GM12878 (cell line): Measurements from ENCODE around the gene SLC43A3. TPM values are rescaled to one million over a fixed set of nuclear protein-coding genes. Genes with fewer than 3 reads are reported as not detected.

Experiments
- ATAC-seq: fragments of 200-7000 bp; cut with Tn5 transposase; 3 replicates; pipeline ENCODE4 v1.9.1; 2020; ENCODE audit warnings: mild to moderate bottlenecking, moderate library complexity
- BruUV-seq: library from RNA; stranded (reverse); fragments of 400-500 nt; replicated peaks from 2 replicates; lab custom pipeline; 2021; lab: Mats Ljungman, UMichigan
- CTCF ChIA-PET: fragments of 300-600 bp; sonication (Branson Sonifier 250); formaldehyde crosslinking; extraction: SDS; loops from one replicate; lab custom pipeline; 2021; ENCODE audit warnings: inconsistent platforms; lab: Yijun Ruan, JAX
- POLR2A ChIA-PET: fragments of 350-600 bp; formaldehyde crosslinking; extraction: SDS; loops from one replicate; lab custom pipeline; 2021; ENCODE audit warnings: inconsistent platforms; lab: Charles Lee
- RAD21 ChIA-PET: fragments of 300-600 bp; sonication (Branson Sonifier 250); formaldehyde crosslinking; loops from one replicate; lab custom pipeline; 2023; ENCODE audit warnings: antibody characterized with exemption; ENCODE audit not compliant: unreplicated experiment; lab: Charles Lee
- SMC1A ChIA-PET: fragments of 300-600 bp; sonication (Branson Sonifier 250); formaldehyde crosslinking; loops from one replicate; lab custom pipeline; 2023; ENCODE audit not compliant: unreplicated experiment, uncharacterized antibody; lab: Charles Lee
- DNase-seq: peaks from one replicate; pipeline ENCODE4 v3.0.0-alpha.2; 2011; ENCODE audit warnings: low read depth, low spot score
- FAIRE-seq: peaks from 3 replicates; lab custom pipeline; 2011; peaks lifted over from hg19 to GRCh38; lab: Jason Lieb, UNC
- H2AFZ ChIP-seq: 2 replicates; pipeline ENCODE4 v1.6.0; 2011; ENCODE audit warnings: low read depth, low read length, control low read depth; ENCODE audit not compliant: control insufficient read depth
- H3K27ac ChIP-seq: 2 replicates; pipeline ENCODE4 v1.5.1; 2011; ENCODE audit warnings: control low read depth; ENCODE audit not compliant: control insufficient read depth, insufficient read depth
- H3K27me3 ChIP-seq, 2 experiments: replicated peaks in 1 of 2; 2 replicates each; pipeline versions ENCODE4 v1.6.0 to v1.6.1; 2011; ENCODE audit warnings: low read length in 1 of 2; ENCODE audit not compliant: control insufficient read depth in 2 of 2, insufficient read depth in 2 of 2
- H3K36me3 ChIP-seq, 2 experiments: 2 replicates each; pipeline ENCODE4 v1.5.1; 2011; ENCODE audit warnings: low read length in 1 of 2; ENCODE audit not compliant: control insufficient read depth in 2 of 2, insufficient read depth in 2 of 2
- H3K4me1 ChIP-seq: 2 replicates; pipeline ENCODE4 v1.6.1; 2011; ENCODE audit warnings: mild to moderate bottlenecking, low read length, moderate library complexity, mixed read lengths; ENCODE audit not compliant: control insufficient read depth, insufficient read depth
- H3K4me2 ChIP-seq: 2 replicates; pipeline ENCODE4 v1.6.0; 2011; ENCODE audit warnings: control low read depth; ENCODE audit not compliant: control insufficient read depth, insufficient read depth
- H3K4me3 ChIP-seq: fragments of 200-600 bp; sonication (generic); 2 replicates; pipeline ENCODE4 v1.5.1; 2016
- H3K79me2 ChIP-seq: 2 replicates; pipeline ENCODE4 v1.6.0; 2011; ENCODE audit warnings: low read length; ENCODE audit not compliant: control insufficient read depth, insufficient read depth
- H3K9ac ChIP-seq: 2 replicates; pipeline ENCODE4 v1.8.0; 2011; ENCODE audit warnings: low read length, control low read depth, mixed read lengths; ENCODE audit not compliant: control insufficient read depth, insufficient read depth
- H3K9me3 ChIP-seq: replicated peaks from 3 replicates; pipeline ENCODE4 v1.5.1; 2011; ENCODE audit warnings: mild to moderate bottlenecking, low read length; ENCODE audit not compliant: control insufficient read depth, insufficient read depth
- H4K20me1 ChIP-seq: 2 replicates; pipeline ENCODE4 v1.6.0; 2011; ENCODE audit not compliant: control insufficient read depth, insufficient read depth
- CREB1 ChIP-seq: IDR thresholded peaks from 2 replicates; pipeline ENCODE4 v1.6.1; 2012; ENCODE audit warnings: low read depth, mild to moderate bottlenecking, inconsistent platforms
- E2F4 ChIP-seq: IDR thresholded peaks from 2 replicates; pipeline ENCODE4 v1.6.1; 2012; ENCODE audit warnings: low read depth, low read length, improper control_type of control experiment
- EZH2 ChIP-seq: IDR thresholded peaks from 2 replicates; pipeline ENCODE4 v1.6.1; 2012; ENCODE audit warnings: low read depth, mild to moderate bottlenecking, control low read depth, inconsistent platforms, low read length, borderline replicate concordance; ENCODE audit not compliant: control insufficient read depth
- FOS ChIP-seq: IDR thresholded peaks from 3 replicates; pipeline ENCODE4 v1.6.1; 2011; ENCODE audit warnings: borderline replicate concordance; ENCODE audit not compliant: insufficient read length; ENCODE audit errors: extremely low read depth
- HDAC6 ChIP-seq: fragments of 200-600 bp; sonication (generic); IDR thresholded peaks from one replicate; pipeline ENCODE4 v1.8.0; 2017; ENCODE audit warnings: antibody characterized with exemption; ENCODE audit not compliant: unreplicated experiment
- KAT2A ChIP-seq: conservative IDR thresholded peaks from 2 replicates; pipeline ENCODE4 v1.6.1; 2011; ENCODE audit warnings: low read depth, low read length; ENCODE audit not compliant: control insufficient read depth
- MEF2B ChIP-seq: fragments of 450-650 bp; IDR thresholded peaks from 2 replicates; pipeline ENCODE4 v1.6.1; 2018; ENCODE audit warnings: mild to moderate bottlenecking, moderate library complexity; ENCODE audit not compliant: partially characterized antibody, poor library complexity, severe bottlenecking
- POLR2AphosphoS2 ChIP-seq: IDR thresholded peaks from 2 replicates; pipeline ENCODE4 v1.6.1; 2011; ENCODE audit warnings: low read depth, mild to moderate bottlenecking, low read length, improper control_type of control experiment, moderate library complexity
- RAD51 ChIP-seq: fragments of 450-650 bp; IDR thresholded peaks from 2 replicates; pipeline ENCODE4 v1.6.1; 2016; ENCODE audit warnings: moderate library complexity, mild to moderate bottlenecking, inconsistent platforms
- STAT1 ChIP-seq: fragments of 450-650 bp; conservative IDR thresholded peaks from 2 replicates; pipeline ENCODE4 v1.6.1; 2014; ENCODE audit warnings: antibody characterized with exemption, mild to moderate bottlenecking
- SUPT20H ChIP-seq: IDR thresholded peaks from 2 replicates; pipeline ENCODE4 v1.6.1; 2011; ENCODE audit warnings: low read depth, mild to moderate bottlenecking, low read length, moderate library complexity, borderline replicate concordance; ENCODE audit not compliant: control insufficient read depth
- TCF7 ChIP-seq: IDR thresholded peaks from 2 replicates; pipeline ENCODE4 v1.6.1; 2014; ENCODE audit warnings: antibody characterized with exemption, borderline replicate concordance
- WRNIP1 ChIP-seq: IDR thresholded peaks from 2 replicates; pipeline ENCODE4 v1.6.1; 2011; ENCODE audit warnings: low read depth, low read length, improper control_type of control experiment, borderline replicate concordance
- WGBS: methylation state at CpG from one replicate; pipeline ENCODE4 v1.1.6; 2016; ENCODE audit warnings: low lambda C conversion rate; ENCODE audit not compliant: insufficient replicate concordance, insufficient coverage; ENCODE audit errors: missing lambda C conversion rate; 5-methylcytosine and 5-hydroxymethylcytosine counted together
- in situ Hi-C: fragments of 300-500 bp; cut with MboI; formaldehyde crosslinking; loops from 9 replicates; pipeline ENCODE4 v1.14.3; 2018; ENCODE audit warnings: mixed read lengths
- intact Hi-C: fragments of 100-400 bp; cut with micrococcal nuclease; formaldehyde crosslinking; loops from one replicate; pipeline ENCODE4 v1.14.2; 2022; ENCODE audit not compliant: unreplicated experiment
- polyA plus RNA-seq, 11 experiments: library from polyadenylated mRNA; depleted of rRNA in 4 of 11; unstranded in 6 of 11; stranded (reverse) in 5 of 11; fragments of >200 nt; fragmentation: Nextera tagmentation in 4 of 11; fragmentation: Illumina TruSeq in 1 of 11; extraction: Ambion mirVana in 4 of 11; extraction: Trizol in 1 of 11; gene quantifications; 1 replicate in 1 of 11; 2 replicates in 10 of 11; pipeline versions ENCODE4 v1.2.1 to v1.2.3, GENCODE V29; 2011 to 2016; ENCODE audit warnings: inconsistent platforms in 2 of 11, missing spikeins in 2 of 11, low read depth in 1 of 11
- total RNA-seq, 4 experiments: library from RNA; depleted of rRNA in 3 of 4; stranded (reverse); fragments of >200 nt in 3 of 4; fragmentation: Illumina TruSeq in 1 of 4; extraction: Trizol in 1 of 4; gene quantifications; 2 replicates each; pipeline versions ENCODE4 v1.2.1 to v1.2.3, GENCODE V29; 2013 to 2021

Gene SLC43A3
- total and polyA plus RNA-seq, 10 of the 15 experiments (the other 5 are each of a cell fraction or from before 2014, with no cell fraction given), result 37.5 to 237 (median 132) TPM

- in situ Hi-C loops, result no loop called here
- Histone ChIP-seq H3K27me3 (no peaks in the 10 kb centered on the region), H3K4me1 (no peaks in the 10 kb centered on the region), H3K79me2 (no peaks in the 10 kb centered on the region), H3K27ac (no peak overlapping the region), H3K9me3 (no peaks in the 10 kb centered on the region), H4K20me1 (no peaks in the 10 kb centered on the region), H3K36me3 (no peaks in the 10 kb centered on the region), H3K4me3 (no peak overlapping the region), H3K9ac (no peak overlapping the region), H2AFZ (no peak overlapping the region), H3K4me2 (no peak overlapping the region)
- TF ChIP-seq STAT1 (no peak), MEF2B (no peak), SUPT20H (no peak), EZH2 (no peak), HDAC6 (no peak), E2F4 (no peak), WRNIP1 (no peak), TCF7 (no peak), POLR2AphosphoS2 (no peak), RAD51 (no peak), CREB1 (no peak), KAT2A (no peak), FOS (no peak)
- WGBS, result 51% methylated on average over 9 of the region's 9 CpGs
- DNase-seq (no peak), FAIRE-seq (no peak), ATAC-seq (no peak)
- BruUV-seq, result no TSS peak
- SMC1A ChIA-PET, result interaction anchor here (0.5 to 1.1 kb wide), 3 partner anchors 30 to 185 kb away, joined by 3 to 4 read pairs (median 3); no protein-coding TSS in a partner anchor
- CTCF ChIA-PET, result interaction anchor here (0.6 to 8.0 kb wide), 2 partner anchors 13 to 33 kb away, joined by 3 to 38 read pairs; no protein-coding TSS in a partner anchor
- POLR2A ChIA-PET, result no interaction called here
- RAD21 ChIA-PET, result interaction anchor here (1.1 kb wide), 1 partner anchor 49 kb away, joined by 3 read pairs; no protein-coding TSS in a partner anchor
- intact Hi-C loops, result no loop called here
These were observed 17.6 kb upstream of the SLC43A3 start for GRCh38 chr11:57444362-57445121.
